Endothelial cell of umbilical vein (primary cell): ENCODE results near the gene RASSF3. TPM values are rescaled to one million over a fixed set of nuclear protein-coding genes. Genes with fewer than 3 reads are reported as not detected.

Experiments
- BruUV-seq: library from RNA; stranded (reverse); fragments of 400-500 nt; replicated peaks from 2 replicates; lab custom pipeline; 2021; lab: Mats Ljungman, UMichigan
- CTCF ChIA-PET: fragments of 300-600, 350-600 bp; sonication (Branson Sonifier 250); formaldehyde crosslinking; loops from one replicate; lab custom pipeline; 2021; ENCODE audit warnings: antibody characterized with exemption, inconsistent platforms; lab: Charles Lee
- POLR2A ChIA-PET: fragments of 300-600, 350-600 bp; sonication (Branson Sonifier 250); formaldehyde crosslinking; loops from one replicate; lab custom pipeline; 2021; ENCODE audit warnings: antibody characterized with exemption, inconsistent platforms; lab: Charles Lee
- DNase-seq: peaks from one replicate; pipeline ENCODE4 v3.0.0-alpha.2; 2011; ENCODE audit warnings: low read depth, low spot score
- FAIRE-seq: peaks from 2 replicates; lab custom pipeline; 2011; peaks lifted over from hg19 to GRCh38; lab: Jason Lieb, UNC
- H2AFZ ChIP-seq: 2 replicates; pipeline ENCODE4 v1.6.0; 2012; ENCODE audit warnings: low read depth, low read length, control low read depth, inconsistent platforms
- H3K27ac ChIP-seq: 2 replicates; pipeline ENCODE4 v1.5.1; 2011; ENCODE audit warnings: low read depth, mild to moderate bottlenecking, control low read depth, low read length, moderate library complexity; ENCODE audit not compliant: insufficient read depth
- H3K27me3 ChIP-seq, 2 experiments: 2 replicates each; pipeline versions ENCODE4 v1.6.0 to v1.6.1; 2011; ENCODE audit warnings: low read length in 2 of 2, mixed read lengths in 1 of 2; ENCODE audit not compliant: control insufficient read depth in 2 of 2, insufficient read depth in 2 of 2
- H3K36me3 ChIP-seq, 2 experiments: 2 replicates in 1 of 2; 3 replicates in 1 of 2; pipeline ENCODE4 v1.5.1; 2011; ENCODE audit warnings: low read length in 2 of 2, mild to moderate bottlenecking in 1 of 2, moderate library complexity in 1 of 2; ENCODE audit not compliant: control insufficient read depth in 2 of 2, insufficient read depth in 2 of 2; ENCODE audit errors: extremely low read depth in 1 of 2
- H3K4me1 ChIP-seq: 3 replicates; pipeline ENCODE4 v1.5.1; 2011; ENCODE audit warnings: mild to moderate bottlenecking, low read length; ENCODE audit not compliant: control insufficient read depth, insufficient read depth; ENCODE audit errors: extremely low read depth
- H3K4me2 ChIP-seq: 2 replicates; pipeline ENCODE4 v1.6.1; 2011; ENCODE audit warnings: low read length, control low read depth, mixed read lengths; ENCODE audit not compliant: insufficient read depth
- H3K4me3 ChIP-seq, 3 experiments: fragments of 200-600 bp in 1 of 3; sonication (generic), shearing (Covaris generic) in 1 of 3; replicated peaks in 1 of 3; 2 replicates each; pipeline ENCODE4 v1.5.1; 2011 to 2016; ENCODE audit warnings: control low read depth in 3 of 3, low read length in 3 of 3, mild to moderate bottlenecking in 2 of 3, inconsistent platforms in 1 of 3, low read depth in 1 of 3, moderate library complexity in 1 of 3; ENCODE audit not compliant: insufficient read depth in 1 of 3
- H3K79me2 ChIP-seq: 2 replicates; pipeline ENCODE4 v1.6.0; 2012; ENCODE audit warnings: low read length, inconsistent platforms; ENCODE audit not compliant: control insufficient read depth, insufficient read depth
- H3K9ac ChIP-seq: replicated peaks from 2 replicates; pipeline ENCODE3; 2011; ENCODE audit warnings: low read length, control low read depth; ENCODE audit not compliant: insufficient read depth; ENCODE audit errors: extremely low read depth
- H3K9me1 ChIP-seq: replicated peaks from 3 replicates; pipeline ENCODE4 v1.6.0; 2011; ENCODE audit warnings: mild to moderate bottlenecking, low read length; ENCODE audit not compliant: control insufficient read depth, insufficient read depth; ENCODE audit errors: extremely low read depth
- H3K9me3 ChIP-seq: replicated peaks from 2 replicates; pipeline ENCODE4 v1.5.1; 2012; ENCODE audit warnings: low read length, inconsistent platforms; ENCODE audit not compliant: control insufficient read depth, insufficient read depth
- H4K20me1 ChIP-seq: replicated peaks from 2 replicates; pipeline ENCODE3; 2011; ENCODE audit warnings: mild to moderate bottlenecking, low read length; ENCODE audit not compliant: control insufficient read depth, insufficient read depth; ENCODE audit errors: extremely low read depth
- EZH2 ChIP-seq: IDR thresholded peaks from 2 replicates; pipeline ENCODE4 v1.6.1; 2012; ENCODE audit warnings: borderline replicate concordance, low read depth, mild to moderate bottlenecking, moderate library complexity, low read length, inconsistent platforms; ENCODE audit not compliant: severe bottlenecking
- FOS ChIP-seq: IDR thresholded peaks from 2 replicates; pipeline ENCODE4 v1.6.1; 2011; ENCODE audit warnings: mild to moderate bottlenecking, low read length, moderate library complexity, borderline replicate concordance; ENCODE audit not compliant: insufficient read depth
- GATA2 ChIP-seq: IDR thresholded peaks from 2 replicates; pipeline ENCODE4 v1.7.0; 2011; ENCODE audit warnings: low read depth, mild to moderate bottlenecking, moderate library complexity, mixed read lengths, low read length; ENCODE audit not compliant: insufficient read length, insufficient read depth
- JUN ChIP-seq: IDR thresholded peaks from 2 replicates; pipeline ENCODE4 v1.6.1; 2011; ENCODE audit warnings: borderline replicate concordance, low read depth; ENCODE audit not compliant: insufficient read length, insufficient read depth
- MYC ChIP-seq: IDR thresholded peaks from one replicate; pipeline ENCODE4 v1.6.1; 2011; ENCODE audit warnings: mild to moderate bottlenecking, low read depth, low read length
- POLR2A ChIP-seq: IDR thresholded peaks from 2 replicates; pipeline ENCODE4 v1.6.1; 2012; ENCODE audit warnings: low read depth, mild to moderate bottlenecking, control low read depth, low read length
- POLR2AphosphoS5 ChIP-seq: IDR thresholded peaks from 2 replicates; pipeline ENCODE4 v1.6.1; 2012; ENCODE audit warnings: low read depth, mild to moderate bottlenecking, control low read depth, low read length, moderate library complexity; ENCODE audit not compliant: insufficient read depth
- dilution Hi-C: fragments of 300-500 bp; cut with MboI; formaldehyde crosslinking; loops from one replicate; pipeline ENCODE4 v1.15.0; 2019; ENCODE audit warnings: low sequenced_read_pairs; ENCODE audit not compliant: extremely low pct_ligation_motif_present
- intact Hi-C: fragments of 100-400 bp; cut with micrococcal nuclease; formaldehyde crosslinking; loops from one replicate; pipeline ENCODE4 v1.10.0; 2022
- polyA plus RNA-seq, 4 experiments: library from polyadenylated mRNA; depleted of rRNA in 3 of 4; stranded (reverse) in 3 of 4; unstranded in 1 of 4; fragments of >200 nt; gene quantifications; 2 replicates each; pipeline versions ENCODE4 v1.2.1 to v1.2.3, GENCODE V29; 2011 to 2012; ENCODE audit warnings: missing spikeins in 1 of 4
- total RNA-seq: library from RNA; stranded (reverse); gene quantifications from 2 replicates; pipeline ENCODE4 v1.2.3, GENCODE V29; 2021
- TF ChIP-seq, protein P1 (sequence below): IDR thresholded peaks from 2 replicates; pipeline ENCODE4 v1.6.1; 2011; ENCODE audit not compliant: insufficient read depth, insufficient read length
- TF ChIP-seq, protein P2 (sequence below), 2 donors: IDR thresholded peaks; 1 replicate in 1 of 2; 2 replicates in 1 of 2; pipeline ENCODE4 v1.5.1; 2011; ENCODE audit warnings: low read length in 2 of 2, mild to moderate bottlenecking in 2 of 2, moderate library complexity in 2 of 2, control low read depth in 1 of 2, inconsistent platforms in 1 of 2, low read depth in 1 of 2; ENCODE audit not compliant: insufficient read depth in 1 of 2; ENCODE audit errors: extremely low read depth in 1 of 2

Gene RASSF3
- total and polyA plus RNA-seq, 2 donors (not counting 3 experiments of a cell fraction or from before 2014, with no cell fraction given), result 20.2 to 60.8 TPM

DNA sequence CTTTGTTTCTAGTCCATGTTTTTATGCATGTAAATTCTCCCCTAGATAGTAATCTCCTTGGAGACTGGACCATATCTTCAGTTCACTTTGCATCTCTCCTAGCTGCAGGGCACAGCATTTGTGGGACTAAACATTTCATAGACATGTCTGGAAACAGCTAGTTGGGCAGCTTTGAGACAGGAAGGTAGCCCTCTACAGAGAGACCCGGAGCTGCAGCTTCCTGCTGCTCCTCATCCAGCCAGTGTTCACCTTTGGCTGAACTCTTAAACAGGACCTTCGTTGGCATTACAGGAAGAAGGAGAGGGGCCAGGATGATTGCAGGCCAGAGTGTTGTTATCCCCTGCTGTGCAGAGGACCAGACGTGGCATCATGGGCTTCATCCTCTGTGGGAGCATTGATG is 96.0 kb downstream of the RASSF3 start:
- Histone ChIP-seq H3K4me3 (no peak overlapping the region), H4K20me1 (no peaks in the 10 kb centered on the region), H3K79me2 (no peaks in the 10 kb centered on the region), H3K27me3 (no peaks in the 10 kb centered on the region), H3K27ac (no peak overlapping the region), H3K9me3 (no peaks in the 10 kb centered on the region), H3K4me2 (peak overlapping the region; percentile 23), H2AFZ (no peak overlapping the region), H3K9ac (no peak overlapping the region), H3K9me1 (no peaks in the 10 kb centered on the region), H3K4me1 (peaks cover 8% of the 10 kb centered on the region), H3K36me3 (peaks cover 0 to 2% of the 10 kb centered on the region in 2 experiments)
- peak; percentile 63 for FAIRE-seq
- TF ChIP-seq POLR2AphosphoS5, result no peak
- no peak for TF ChIP-seq FOS
- TF ChIP-seq, protein P1, sequence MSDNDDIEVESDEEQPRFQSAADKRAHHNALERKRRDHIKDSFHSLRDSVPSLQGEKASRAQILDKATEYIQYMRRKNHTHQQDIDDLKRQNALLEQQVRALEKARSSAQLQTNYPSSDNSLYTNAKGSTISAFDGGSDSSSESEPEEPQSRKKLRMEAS, result no peak
- TF ChIP-seq EZH2, result no peak
- TF ChIP-seq POLR2A, result no peak
- TF ChIP-seq, protein P2, sequence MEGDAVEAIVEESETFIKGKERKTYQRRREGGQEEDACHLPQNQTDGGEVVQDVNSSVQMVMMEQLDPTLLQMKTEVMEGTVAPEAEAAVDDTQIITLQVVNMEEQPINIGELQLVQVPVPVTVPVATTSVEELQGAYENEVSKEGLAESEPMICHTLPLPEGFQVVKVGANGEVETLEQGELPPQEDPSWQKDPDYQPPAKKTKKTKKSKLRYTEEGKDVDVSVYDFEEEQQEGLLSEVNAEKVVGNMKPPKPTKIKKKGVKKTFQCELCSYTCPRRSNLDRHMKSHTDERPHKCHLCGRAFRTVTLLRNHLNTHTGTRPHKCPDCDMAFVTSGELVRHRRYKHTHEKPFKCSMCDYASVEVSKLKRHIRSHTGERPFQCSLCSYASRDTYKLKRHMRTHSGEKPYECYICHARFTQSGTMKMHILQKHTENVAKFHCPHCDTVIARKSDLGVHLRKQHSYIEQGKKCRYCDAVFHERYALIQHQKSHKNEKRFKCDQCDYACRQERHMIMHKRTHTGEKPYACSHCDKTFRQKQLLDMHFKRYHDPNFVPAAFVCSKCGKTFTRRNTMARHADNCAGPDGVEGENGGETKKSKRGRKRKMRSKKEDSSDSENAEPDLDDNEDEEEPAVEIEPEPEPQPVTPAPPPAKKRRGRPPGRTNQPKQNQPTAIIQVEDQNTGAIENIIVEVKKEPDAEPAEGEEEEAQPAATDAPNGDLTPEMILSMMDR (IDR thresholded peaks at IDR 0.05; ENCODE audit: extremely low read depth in 1 of 2, insufficient read depth in 1 of 2, low read depth in 1 of 2, low read length in 2 of 2), result no peak
- TF ChIP-seq MYC, result no peak
- no peak for TF ChIP-seq JUN
- no peak for TF ChIP-seq GATA2
- dilution Hi-C loops, result no loop called here
- DNase-seq, result peak; percentile 40
- intact Hi-C loops, result no loop called here
- CTCF ChIA-PET, result interaction anchor here (0.8 to 3.4 kb wide), 7 partner anchors 9 to 158 kb away, joined by 3 to 21 read pairs (median 3); no protein-coding TSS in a partner anchor
- BruUV-seq, result no TSS peak
- POLR2A ChIA-PET, result interaction anchor here (0.6 to 0.9 kb wide), 2 partner anchors 93 to 155 kb away, joined by 3 to 4 read pairs; no protein-coding TSS in a partner anchor
